Naive thymus-derived CD4-positive, alpha-beta T cell (primary cell): ENCODE data around the gene MAPKAP1. TPM values are rescaled to one million over a fixed set of nuclear protein-coding genes. Genes with fewer than 3 reads are reported as not detected.

Experiments
- ATAC-seq: fragments of 150-1000 bp; cut with Tn5 transposase; 2 replicates; pipeline ENCODE4 v1.10.0; 2021; ENCODE audit warnings: mild to moderate bottlenecking, moderate library complexity
- CTCF ChIA-PET: fragments of 350-600 bp; sonication (Branson Sonifier 250); formaldehyde crosslinking; loops from one replicate; lab custom pipeline; 2021; ENCODE audit warnings: antibody characterized with exemption; lab: Charles Lee
- POLR2A ChIA-PET: fragments of 350-600 bp; sonication (Branson Sonifier 250); formaldehyde crosslinking; loops from one replicate; lab custom pipeline; 2021; ENCODE audit warnings: antibody characterized with exemption, inconsistent platforms; lab: Charles Lee
- DNase-seq, 9 donors: peaks; one replicate each; pipeline versions ENCODE4 v3.0.0 to v3.0.0-alpha.2; 2020 to 2022; ENCODE audit warnings: mixed read lengths in 1 of 9
- H3K27ac ChIP-seq: one replicate; pipeline ENCODE4 v1.7.0; 2013; ENCODE audit warnings: mild to moderate bottlenecking, low read depth, low read length, moderate library complexity
- H3K27me3 ChIP-seq, 2 donors: one replicate each; pipeline ENCODE4 v1.7.0; 2013; ENCODE audit warnings: low read length in 2 of 2, mild to moderate bottlenecking in 2 of 2, moderate library complexity in 2 of 2; ENCODE audit not compliant: control insufficient read depth in 2 of 2, insufficient read depth in 2 of 2
- H3K36me3 ChIP-seq, 3 experiments: 1 replicate in 2 of 3; 2 replicates in 1 of 3; pipeline ENCODE4 v1.7.0; 2013; ENCODE audit warnings: low read length in 3 of 3, mild to moderate bottlenecking in 3 of 3, moderate library complexity in 1 of 3; ENCODE audit not compliant: insufficient read depth in 3 of 3, control insufficient read depth in 2 of 3
- H3K4me1 ChIP-seq, 2 donors: one replicate each; pipeline ENCODE4 v1.7.0; 2013; ENCODE audit warnings: low read length in 2 of 2, mild to moderate bottlenecking in 2 of 2, moderate library complexity in 1 of 2; ENCODE audit not compliant: control insufficient read depth in 2 of 2, insufficient read depth in 2 of 2
- H3K4me3 ChIP-seq: 2 replicates; pipeline ENCODE4 v1.7.0; 2013; ENCODE audit warnings: mild to moderate bottlenecking, low read length
- H3K9me3 ChIP-seq, 3 experiments: 1 replicate in 2 of 3; 2 replicates in 1 of 3; pipeline ENCODE4 v1.7.0; 2013; ENCODE audit warnings: low read length in 3 of 3; ENCODE audit not compliant: control insufficient read depth in 2 of 3
- H3K27ac Mint-ChIP-seq, 9 donors: one replicate each; pipeline ENCODE4 v1.8.0; 2020 to 2022; ENCODE audit warnings: mixed read lengths in 9 of 9, mild to moderate bottlenecking in 8 of 9, moderate library complexity in 5 of 9, inconsistent platforms in 2 of 9
- H3K27me3 Mint-ChIP-seq, 5 donors: one replicate each; pipeline ENCODE4 v1.8.0; 2021 to 2022; ENCODE audit warnings: mixed read lengths in 5 of 5, mild to moderate bottlenecking in 1 of 5
- H3K36me3 Mint-ChIP-seq, 5 donors: one replicate each; pipeline ENCODE4 v1.8.0; 2020 to 2022; ENCODE audit warnings: mixed read lengths in 5 of 5, mild to moderate bottlenecking in 3 of 5, inconsistent platforms in 1 of 5
- H3K4me1 Mint-ChIP-seq, 7 donors: one replicate each; pipeline ENCODE4 v1.8.0; 2020 to 2022; ENCODE audit warnings: mixed read lengths in 7 of 7, mild to moderate bottlenecking in 3 of 7, inconsistent platforms in 1 of 7
- H3K4me3 Mint-ChIP-seq, 10 donors: one replicate each; pipeline ENCODE4 v1.8.0; 2020 to 2022; ENCODE audit warnings: mild to moderate bottlenecking in 10 of 10, mixed read lengths in 10 of 10, moderate library complexity in 6 of 10, inconsistent platforms in 2 of 10
- H3K9me3 Mint-ChIP-seq, 11 donors: one replicate each; pipeline ENCODE4 v1.8.0; 2020 to 2022; ENCODE audit warnings: mixed read lengths in 11 of 11, mild to moderate bottlenecking in 4 of 11, inconsistent platforms in 1 of 11, moderate library complexity in 1 of 11
- intact Hi-C, 2 donors: fragments of 100-400 bp; cut with micrococcal nuclease; formaldehyde crosslinking; loops; one replicate each; pipeline ENCODE4 v1.15.1; 2023
- polyA plus RNA-seq, 2 donors: library from polyadenylated mRNA; unstranded; fragments of 300-500 nt; fragmentation: Illumina TruSeq; gene quantifications; one replicate each; pipeline ENCODE4 v1.2.3, GENCODE V29; 2021
- total RNA-seq, 6 experiments: library from RNA in 5 of 6; stranded (reverse) in 5 of 6; gene quantifications; 1 replicate in 5 of 6; 2 replicates in 1 of 6; pipeline ENCODE4 v1.2.3 and lab custom pipeline; 2021 to 2026

The MAPKAP1 gene
- total and polyA plus RNA-seq, 7 experiments from 2014 or later, result 41.3 to 73.6 (median 55.8) TPM

DNA sequence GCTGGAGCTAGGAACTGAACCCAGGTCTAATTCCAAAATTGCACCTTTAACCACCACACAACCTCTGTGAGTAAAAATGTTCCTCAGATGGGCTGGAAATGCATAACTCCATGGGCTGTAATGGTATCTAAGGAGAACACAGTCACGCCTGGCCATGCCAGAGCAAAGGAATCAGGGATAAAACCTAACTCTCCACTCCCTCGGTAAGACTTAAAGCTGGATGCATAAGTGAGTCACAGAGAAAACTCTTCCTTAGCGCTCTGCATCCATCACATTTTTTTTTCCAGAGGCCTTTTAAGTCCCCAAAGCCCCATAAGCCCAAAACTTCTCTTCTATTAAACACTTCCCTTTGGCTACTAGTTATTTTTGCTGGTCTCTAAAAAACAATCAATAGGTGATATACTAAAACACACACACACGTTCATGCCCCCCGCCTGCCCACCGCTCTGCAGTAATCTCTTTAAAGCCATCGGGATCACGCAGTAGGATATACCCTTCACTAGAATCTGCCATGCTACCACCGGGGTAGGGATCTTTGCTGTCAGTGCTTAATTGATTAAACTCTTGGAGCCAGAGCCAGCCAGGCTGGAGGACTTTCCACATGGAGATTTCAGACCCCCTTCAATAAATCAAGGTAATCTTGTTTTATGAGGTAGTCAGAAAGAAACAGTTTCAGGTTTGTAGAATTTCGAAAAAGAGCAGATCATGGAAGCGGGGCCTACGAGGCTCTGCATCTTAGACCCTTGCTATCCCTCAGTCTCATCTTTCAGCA, 212.9 kb downstream of the MAPKAP1 start:
- DNase-seq (no peak), ATAC-seq (no peak)
- Histone ChIP-seq H3K9me3 (no peaks in the 10 kb centered on the region), H3K27me3 (no peaks in the 10 kb centered on the region), H3K36me3 (no peaks in the 10 kb centered on the region), H3K4me1 (no peaks in the 10 kb centered on the region), H3K4me3 (no peak overlapping the region), H3K27ac (no peak overlapping the region)
- Mint-ChIP-seq H3K4me3 (no peak overlapping the region), H3K9me3 (peaks cover 0 to 2% (median 0%) of the 10 kb centered on the region in 11 donors), H3K27me3 (no peaks in the 10 kb centered on the region), H3K4me1 (peaks cover 0 to 8% (median 4%) of the 10 kb centered on the region in 7 donors), H3K27ac (no peak overlapping the region), H3K36me3 (peaks cover 0 to 42% (median 9%) of the 10 kb centered on the region in 5 donors)
- ChIA-PET CTCF (no interaction called here), POLR2A (no interaction called here)
- intact Hi-C loops, result no loop called here

DNA sequence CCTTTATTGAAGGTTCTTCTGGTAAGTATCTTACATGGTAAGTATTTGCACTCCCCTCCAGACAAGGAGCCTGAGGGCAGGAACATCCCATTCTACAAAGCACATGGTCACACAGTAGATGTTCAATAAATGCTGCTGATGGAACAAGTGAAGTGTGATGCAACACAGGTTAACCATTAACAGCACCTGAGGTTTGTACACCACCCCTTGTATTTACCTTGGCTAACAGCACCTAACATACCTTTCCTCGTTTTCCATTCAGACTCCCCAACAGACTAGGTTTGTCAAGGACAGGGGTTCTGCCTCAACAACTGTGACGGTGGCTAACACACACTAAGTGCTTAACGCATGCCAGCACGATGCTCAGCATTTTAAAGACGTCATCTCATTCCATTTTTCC, 213.6 kb downstream of the MAPKAP1 start:
- no peak for DNase-seq
- peaks cover 0 to 8% (median 4%) of the 10 kb centered on the region in 7 donors for H3K4me1 Mint-ChIP-seq
- H3K27me3 Mint-ChIP-seq, result no peaks in the 10 kb centered on the region
- H3K36me3 Mint-ChIP-seq, result peaks cover 0 to 39% (median 7%) of the 10 kb centered on the region in 5 donors
- ChIA-PET POLR2A (no interaction called here), CTCF (no interaction called here)
- H3K4me3 Mint-ChIP-seq, result no peak overlapping the region
- Histone ChIP-seq H3K27me3 (no peaks in the 10 kb centered on the region), H3K4me3 (no peak overlapping the region), H3K27ac (no peak overlapping the region), H3K9me3 (no peaks in the 10 kb centered on the region), H3K36me3 (no peaks in the 10 kb centered on the region), H3K4me1 (no peaks in the 10 kb centered on the region)
- no peak for ATAC-seq
- peaks cover 0 to 2% (median 0%) of the 10 kb centered on the region in 11 donors for H3K9me3 Mint-ChIP-seq
- no peak overlapping the region for H3K27ac Mint-ChIP-seq
- intact Hi-C loops, result no loop called here

DNA sequence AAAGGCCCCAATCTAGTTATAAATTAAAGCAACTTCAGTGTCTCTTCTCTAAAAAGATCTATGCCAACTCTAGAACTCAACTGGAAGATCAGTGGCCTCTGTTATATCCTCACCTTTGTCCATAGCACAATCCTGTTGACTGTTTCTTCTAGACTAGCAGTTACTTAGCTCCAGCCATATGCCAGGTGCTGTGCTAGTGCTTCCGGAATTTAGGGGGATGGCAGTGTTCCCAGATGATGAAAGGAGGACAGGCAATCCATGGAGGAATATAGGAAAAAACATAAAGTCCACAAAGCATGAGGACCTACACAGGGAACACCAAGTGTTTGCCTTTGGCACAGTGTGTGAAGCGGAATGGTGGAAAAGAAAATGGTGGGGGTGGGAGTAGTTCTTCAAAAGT, 214.3 kb downstream of the MAPKAP1 start:
- ChIA-PET CTCF (no interaction called here), POLR2A (no interaction called here)
- H3K4me1 ChIP-seq, result no peaks in the 10 kb centered on the region
- intact Hi-C loops, result no loop called here
- no peak overlapping the region for H3K27ac Mint-ChIP-seq
- peaks cover 0 to 33% (median 7%) of the 10 kb centered on the region in 5 donors for H3K36me3 Mint-ChIP-seq
- no peak overlapping the region for H3K4me3 ChIP-seq
- DNase-seq, result no peak
- H3K27me3 ChIP-seq, result no peaks in the 10 kb centered on the region
- peaks cover 0 to 2% (median 0%) of the 10 kb centered on the region in 11 donors for H3K9me3 Mint-ChIP-seq
- ATAC-seq, result no peak
- no peak overlapping the region for H3K27ac ChIP-seq
- peaks cover 0 to 8% (median 4%) of the 10 kb centered on the region in 7 donors for H3K4me1 Mint-ChIP-seq
- H3K9me3 ChIP-seq, result no peaks in the 10 kb centered on the region
- no peaks in the 10 kb centered on the region for H3K36me3 ChIP-seq
- no peaks in the 10 kb centered on the region for H3K27me3 Mint-ChIP-seq
- H3K4me3 Mint-ChIP-seq, result no peak overlapping the region

DNA sequence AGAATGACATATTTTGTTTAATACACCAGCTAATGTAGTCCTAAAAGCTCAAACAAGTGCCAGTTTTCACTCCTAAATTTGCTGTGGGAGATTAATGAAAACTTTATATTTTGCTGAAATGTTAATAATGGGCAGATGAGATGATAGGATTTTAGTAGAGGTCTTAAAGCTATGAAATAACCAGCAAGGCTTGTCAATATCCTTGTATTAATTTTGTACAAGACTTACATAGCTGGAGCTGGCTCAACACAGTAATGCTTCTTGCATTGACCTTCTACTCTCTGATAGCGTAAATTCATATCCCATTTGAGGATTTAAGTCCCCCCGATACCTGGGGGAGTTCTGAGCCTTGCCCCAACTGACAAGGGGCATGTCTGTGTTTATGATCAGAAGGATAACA, 219.2 kb downstream of the MAPKAP1 start:
- Histone ChIP-seq H3K9me3 (no peaks in the 10 kb centered on the region), H3K27me3 (no peaks in the 10 kb centered on the region), H3K4me3 (no peak overlapping the region), H3K36me3 (peaks cover 0 to 21% (median 0%) of the 10 kb centered on the region in 3 experiments), H3K27ac (no peak overlapping the region), H3K4me1 (no peaks in the 10 kb centered on the region)
- ChIA-PET CTCF (no interaction called here), POLR2A (no interaction called here)
- no peak for ATAC-seq
- DNase-seq, result no peak
- peaks cover 0 to 8% (median 4%) of the 10 kb centered on the region in 7 donors for H3K4me1 Mint-ChIP-seq
- intact Hi-C loops, result no loop called here
- H3K27ac Mint-ChIP-seq, result no peak overlapping the region
- H3K27me3 Mint-ChIP-seq, result no peaks in the 10 kb centered on the region
- peaks cover 0 to 34% (median 8%) of the 10 kb centered on the region in 5 donors for H3K36me3 Mint-ChIP-seq
- H3K9me3 Mint-ChIP-seq, result no peaks in the 10 kb centered on the region
- no peak overlapping the region for H3K4me3 Mint-ChIP-seq

DNA sequence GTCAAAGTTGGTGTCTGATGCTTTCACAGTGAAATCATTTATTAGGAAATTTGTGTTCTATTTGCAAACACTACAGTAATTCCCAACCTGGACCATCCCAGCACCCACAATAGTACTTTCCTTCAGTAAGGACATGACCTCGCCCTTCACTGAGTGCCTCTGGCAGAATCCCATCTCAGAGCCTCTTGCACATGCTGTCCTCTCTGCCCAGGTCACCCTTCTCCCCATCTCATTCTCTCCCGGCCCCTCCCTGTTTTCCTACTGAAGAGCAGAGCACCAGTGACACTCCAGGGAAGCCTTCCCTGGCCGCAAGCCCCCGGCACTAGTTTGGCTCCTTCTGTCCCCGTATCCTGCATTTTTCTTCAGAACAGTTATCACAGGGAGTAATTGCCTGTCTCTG, 220.4 kb downstream of the MAPKAP1 start:
- no peaks in the 10 kb centered on the region for H3K9me3 Mint-ChIP-seq
- DNase-seq (no peak), ATAC-seq (no peak)
- H3K4me3 ChIP-seq, result no peak overlapping the region
- peaks cover 0 to 25% (median 0%) of the 10 kb centered on the region in 3 experiments for H3K36me3 ChIP-seq
- POLR2A ChIA-PET, result no interaction called here
- intact Hi-C loops, result no loop called here
- H3K27ac Mint-ChIP-seq, result no peak overlapping the region
- no peaks in the 10 kb centered on the region for H3K4me1 ChIP-seq
- H3K27ac ChIP-seq, result no peak overlapping the region
- no peaks in the 10 kb centered on the region for H3K9me3 ChIP-seq
- H3K36me3 Mint-ChIP-seq, result peaks cover 1 to 37% (median 12%) of the 10 kb centered on the region in 5 donors
- peaks cover 0 to 8% (median 4%) of the 10 kb centered on the region in 7 donors for H3K4me1 Mint-ChIP-seq
- no peak overlapping the region for H3K4me3 Mint-ChIP-seq
- no peaks in the 10 kb centered on the region for H3K27me3 Mint-ChIP-seq
- CTCF ChIA-PET, result no interaction called here
- no peaks in the 10 kb centered on the region for H3K27me3 ChIP-seq

DNA sequence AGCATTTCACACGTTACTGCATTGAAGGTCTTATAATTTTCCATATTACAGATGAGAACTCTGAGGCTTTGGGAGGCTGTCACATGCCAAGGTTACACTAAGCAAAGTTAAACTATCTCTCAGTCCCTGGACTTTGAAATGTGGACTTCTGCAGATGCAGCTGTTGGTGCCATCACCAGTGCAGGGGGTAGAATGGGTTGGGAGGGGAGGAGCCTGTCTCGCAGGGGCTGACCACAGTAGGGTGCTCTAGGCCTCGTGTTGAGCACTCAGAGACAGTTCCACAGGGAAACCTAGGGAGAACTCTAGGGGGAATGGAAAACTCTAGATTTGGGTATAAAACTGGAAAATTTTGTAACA, 220.9 kb downstream of the MAPKAP1 start:
- no peak for ATAC-seq
- Histone ChIP-seq H3K9me3 (no peaks in the 10 kb centered on the region), H3K4me3 (no peak overlapping the region), H3K27me3 (no peaks in the 10 kb centered on the region), H3K4me1 (no peaks in the 10 kb centered on the region), H3K36me3 (peaks cover 0 to 30% (median 0%) of the 10 kb centered on the region in 3 experiments), H3K27ac (no peak overlapping the region)
- Mint-ChIP-seq H3K27me3 (no peaks in the 10 kb centered on the region), H3K9me3 (no peaks in the 10 kb centered on the region), H3K4me1 (peaks cover 0 to 8% (median 4%) of the 10 kb centered on the region in 7 donors), H3K4me3 (no peak overlapping the region), H3K36me3 (peaks cover 1 to 40% (median 12%) of the 10 kb centered on the region in 5 donors), H3K27ac (no peak overlapping the region)
- intact Hi-C loops, result no loop called here
- DNase-seq, result no peak
- ChIA-PET POLR2A (no interaction called here), CTCF (no interaction called here)
